GM12878 (cell line): ENCODE data around the gene PCCA.

Experiments
- MAX ChIP-seq: IDR thresholded peaks from 2 replicates; pipeline ENCODE4 v1.6.1; 2012; ENCODE audit warnings: low read depth, low read length, improper control_type of control experiment
- RAD21 ChIP-seq: IDR thresholded peaks from 2 replicates; pipeline ENCODE4 v1.6.1; 2011; ENCODE audit warnings: mild to moderate bottlenecking, low read depth, low read length, moderate library complexity; ENCODE audit not compliant: insufficient read depth
- SIN3A ChIP-seq: IDR thresholded peaks from 2 replicates; pipeline ENCODE4 v1.6.1; 2012; ENCODE audit warnings: low read depth, low read length, improper control_type of control experiment
- TARDBP ChIP-seq: IDR thresholded peaks from 2 replicates; pipeline ENCODE4 v1.6.1; 2016; ENCODE audit warnings: borderline replicate concordance
- ZNF24 ChIP-seq: fragments of 450-650 bp; IDR thresholded peaks from 2 replicates; pipeline ENCODE4 v1.6.1; 2017; ENCODE audit warnings: antibody characterized with exemption, mild to moderate bottlenecking
- ZNF274 ChIP-seq: IDR thresholded peaks from one replicate; pipeline ENCODE4 v1.8.0; 2011; ENCODE audit not compliant: insufficient read length, insufficient read depth
- TF ChIP-seq, protein P1 (sequence below), 3 experiments: IDR thresholded peaks in 2 of 3; conservative IDR thresholded peaks in 1 of 3; 2 replicates each; pipeline ENCODE4 v1.5.1; 2011; ENCODE audit warnings: low read depth in 3 of 3, low read length in 3 of 3, mild to moderate bottlenecking in 3 of 3, control low read depth in 2 of 3, moderate library complexity in 2 of 3, inconsistent platforms in 1 of 3, mixed read lengths in 1 of 3; ENCODE audit not compliant: control insufficient read depth in 2 of 3, insufficient read depth in 1 of 3; ENCODE audit errors: extremely low read depth in 1 of 3
- TF ChIP-seq, protein P2 (sequence below): IDR thresholded peaks from 2 replicates; pipeline ENCODE4 v1.6.1; 2011; ENCODE audit warnings: low read depth, mild to moderate bottlenecking, low read length, moderate library complexity, borderline replicate concordance; ENCODE audit errors: extremely low read depth

DNA sequence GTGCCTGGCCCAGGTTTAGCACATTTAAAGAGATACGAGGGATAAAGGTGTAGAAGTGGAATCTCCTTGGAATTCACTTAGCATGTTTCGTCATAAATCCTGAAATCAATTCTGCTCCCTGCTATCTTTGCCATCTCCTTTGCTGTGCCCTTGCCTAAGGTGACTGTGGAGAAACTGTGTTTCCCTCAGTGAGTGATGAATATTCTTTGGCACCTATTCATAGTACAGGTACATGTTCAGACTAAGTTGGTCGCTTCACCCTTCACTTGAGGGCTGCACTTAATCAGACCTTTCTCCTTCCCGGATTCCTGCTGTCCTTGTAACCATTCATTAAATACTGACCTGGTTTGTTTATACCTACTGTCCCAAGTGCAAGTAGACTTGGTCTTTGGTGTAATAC lies 17.8 kb downstream of the PCCA start:
- TF ChIP-seq SIN3A, result no peak
- TF ChIP-seq, protein P1, sequence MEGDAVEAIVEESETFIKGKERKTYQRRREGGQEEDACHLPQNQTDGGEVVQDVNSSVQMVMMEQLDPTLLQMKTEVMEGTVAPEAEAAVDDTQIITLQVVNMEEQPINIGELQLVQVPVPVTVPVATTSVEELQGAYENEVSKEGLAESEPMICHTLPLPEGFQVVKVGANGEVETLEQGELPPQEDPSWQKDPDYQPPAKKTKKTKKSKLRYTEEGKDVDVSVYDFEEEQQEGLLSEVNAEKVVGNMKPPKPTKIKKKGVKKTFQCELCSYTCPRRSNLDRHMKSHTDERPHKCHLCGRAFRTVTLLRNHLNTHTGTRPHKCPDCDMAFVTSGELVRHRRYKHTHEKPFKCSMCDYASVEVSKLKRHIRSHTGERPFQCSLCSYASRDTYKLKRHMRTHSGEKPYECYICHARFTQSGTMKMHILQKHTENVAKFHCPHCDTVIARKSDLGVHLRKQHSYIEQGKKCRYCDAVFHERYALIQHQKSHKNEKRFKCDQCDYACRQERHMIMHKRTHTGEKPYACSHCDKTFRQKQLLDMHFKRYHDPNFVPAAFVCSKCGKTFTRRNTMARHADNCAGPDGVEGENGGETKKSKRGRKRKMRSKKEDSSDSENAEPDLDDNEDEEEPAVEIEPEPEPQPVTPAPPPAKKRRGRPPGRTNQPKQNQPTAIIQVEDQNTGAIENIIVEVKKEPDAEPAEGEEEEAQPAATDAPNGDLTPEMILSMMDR (IDR thresholded peaks at IDR 0.05 in 2 of 3, conservative IDR thresholded peaks at IDR 0.05 in 1 of 3; ENCODE audit: control insufficient read depth in 2 of 3, extremely low read depth in 1 of 3, insufficient read depth in 1 of 3, low read depth in 3 of 3, low read length in 3 of 3), result no peak
- TF ChIP-seq TARDBP, result no peak
- no peak for TF ChIP-seq MAX
- TF ChIP-seq, protein P2, sequence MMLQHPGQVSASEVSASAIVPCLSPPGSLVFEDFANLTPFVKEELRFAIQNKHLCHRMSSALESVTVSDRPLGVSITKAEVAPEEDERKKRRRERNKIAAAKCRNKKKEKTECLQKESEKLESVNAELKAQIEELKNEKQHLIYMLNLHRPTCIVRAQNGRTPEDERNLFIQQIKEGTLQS, result no peak
- no peak for TF ChIP-seq RAD21
- no peak for TF ChIP-seq ZNF24
- TF ChIP-seq ZNF274, result no peak
